Erythroblast (primary cell): ENCODE data around the gene SLC40A1.
"Not testable (repeated sequence)": the region's sequence is repeated elsewhere in the genome, so short reads cannot be mapped to it uniquely, and the experiment has no call there.

ENCODE experiments used
- DNase-seq, 2 experiments: peaks; one replicate each; lab custom pipeline; 2025; lab: John Stamatoyannopoulos, UW
- GATA1 ChIP-seq: IDR thresholded peaks from 2 replicates; pipeline ENCODE4 v1.6.1; 2011; ENCODE audit warnings: low read depth, mild to moderate bottlenecking, control low read depth, low read length, moderate library complexity
- POLR2A ChIP-seq: IDR thresholded peaks from 2 replicates; pipeline ENCODE4 v1.6.1; 2011; ENCODE audit warnings: mild to moderate bottlenecking, low read length

SLC40A1 gene

DNA sequence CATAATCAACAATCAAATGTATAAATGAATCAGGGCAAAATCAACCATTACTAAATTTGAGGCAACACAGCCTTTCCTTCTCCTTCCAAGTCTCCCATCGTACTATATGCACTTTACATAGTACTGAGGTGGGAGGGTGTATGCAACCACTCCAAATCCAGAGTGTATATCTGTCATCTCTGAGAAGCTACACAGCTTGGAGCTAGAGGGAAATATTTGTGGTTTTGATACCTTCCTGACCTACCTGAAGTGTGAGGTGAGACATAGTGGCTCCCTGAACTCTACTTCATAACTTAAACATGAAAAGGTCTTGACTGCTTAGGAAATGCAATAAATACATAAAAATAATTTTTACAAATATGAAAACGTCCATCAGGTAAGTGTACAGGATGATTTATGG, 30.1 kb upstream of the SLC40A1 start:
- TF ChIP-seq GATA1, result no peak
- DNase-seq, result no peak

DNA sequence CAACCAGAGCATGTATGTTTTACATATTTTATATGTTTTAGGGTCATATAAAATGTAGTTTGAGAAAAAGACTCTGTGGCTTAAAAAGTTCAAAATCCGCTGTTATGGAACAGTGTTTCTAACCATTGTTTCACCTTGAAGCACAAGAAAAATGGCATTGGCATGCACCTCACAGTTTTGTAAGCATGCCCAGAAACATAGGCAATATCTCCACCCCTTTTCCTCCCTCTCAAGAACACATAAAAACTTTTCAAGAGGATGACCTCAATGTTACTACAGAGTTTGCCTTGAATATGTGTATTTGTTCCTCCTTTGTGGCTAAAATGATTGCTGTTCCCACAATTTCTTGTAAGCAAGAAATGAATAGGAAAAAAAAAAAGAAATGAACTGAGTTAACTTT, 29.3 kb upstream of the SLC40A1 start:
- no peak for DNase-seq
- TF ChIP-seq POLR2A (no peak), GATA1 (no peak)

DNA sequence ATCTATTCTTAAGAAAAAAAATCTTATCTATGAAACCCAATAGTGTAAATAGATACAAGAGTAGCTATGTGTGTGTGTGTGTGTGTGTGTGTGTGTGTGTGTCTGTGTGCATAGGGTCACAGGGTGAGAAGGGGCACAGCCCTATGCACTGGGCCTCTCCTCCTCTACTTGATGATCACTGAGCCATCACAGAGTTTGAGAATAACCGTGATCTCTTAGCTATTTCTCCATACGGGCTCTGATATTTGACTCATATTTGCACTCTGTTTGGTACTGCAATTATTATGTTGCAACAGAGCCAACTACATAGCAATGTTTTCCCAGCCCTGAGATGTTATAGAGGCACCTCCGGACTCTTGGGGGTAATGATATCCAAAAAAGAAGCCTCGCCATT, 28.8 kb upstream of the SLC40A1 start:
- TF ChIP-seq POLR2A (no peak), GATA1 (no peak)
- peak; percentile 26 to 33 for DNase-seq

DNA sequence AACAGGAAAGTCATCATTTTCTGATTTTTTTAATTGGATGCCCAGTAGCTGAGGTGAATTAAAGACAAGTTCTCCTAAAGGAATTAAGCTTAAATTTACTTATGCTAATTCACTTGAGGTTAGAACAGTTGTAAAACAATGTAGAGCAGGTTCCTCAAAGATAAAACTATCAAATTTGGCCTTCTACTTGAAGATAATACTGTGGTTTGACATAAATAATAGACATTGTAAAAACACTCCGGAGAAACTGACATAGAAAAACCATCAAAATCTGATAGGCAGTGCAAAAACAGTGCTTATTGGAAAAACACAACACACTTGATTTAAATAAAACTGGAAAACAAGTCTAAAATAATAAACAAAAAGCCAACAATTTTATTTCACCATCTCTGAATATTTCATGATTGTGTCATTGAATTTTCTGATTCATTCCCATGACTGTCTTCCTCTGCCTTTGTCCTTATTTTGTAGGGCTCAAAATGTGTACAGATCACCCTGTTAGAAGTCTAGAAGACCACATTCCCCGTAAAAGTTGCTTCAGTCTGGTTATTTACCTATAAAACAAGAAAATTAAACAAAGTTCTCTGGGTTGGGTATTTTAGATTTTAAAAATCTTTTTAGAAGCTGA, 28.3 kb upstream of the SLC40A1 start:
- DNase-seq, result peak in 1 of 2 experiments; percentile 16
- TF ChIP-seq GATA1, result no peak
- no peak for TF ChIP-seq POLR2A

DNA sequence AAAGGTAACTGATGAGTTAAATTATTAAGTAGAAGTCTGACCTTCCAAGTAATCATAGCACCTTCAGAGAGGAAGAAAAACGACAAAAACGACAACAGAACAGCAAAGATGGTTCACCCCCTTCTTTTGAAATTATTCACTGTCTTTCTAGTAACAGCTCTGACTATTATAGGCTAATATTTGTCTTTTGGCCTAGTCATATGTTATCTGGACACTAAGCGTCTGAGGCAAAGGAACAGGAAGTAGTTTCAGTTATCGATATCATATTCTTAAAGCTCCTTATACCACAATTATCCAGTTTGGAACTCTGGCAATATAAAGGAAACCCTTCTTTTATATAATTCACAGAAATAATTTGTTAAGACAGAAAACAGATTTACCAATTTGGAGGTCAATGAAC, 27.6 kb upstream of the SLC40A1 start:
- peak; percentile 28 to 41 for DNase-seq
- no peak for TF ChIP-seq GATA1
- no peak for TF ChIP-seq POLR2A

DNA sequence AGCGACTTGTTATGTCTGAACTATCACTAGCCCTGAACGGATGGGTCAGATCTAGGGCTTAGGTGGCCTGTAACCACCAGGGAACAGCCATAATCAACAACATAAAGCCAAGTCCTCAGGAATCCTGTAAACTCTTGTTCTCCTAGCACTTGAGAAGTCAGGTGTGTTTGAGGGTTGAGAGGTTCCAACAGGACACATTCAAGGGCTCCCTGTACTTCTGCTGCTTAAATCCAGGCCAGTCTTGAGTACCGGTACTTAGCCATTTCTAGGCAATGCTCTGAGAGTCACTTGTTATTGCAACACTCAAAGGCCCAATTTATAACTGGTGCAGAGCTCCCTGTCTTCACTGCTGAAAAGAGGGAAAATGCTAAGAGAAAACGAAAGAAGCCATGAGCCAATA, 21.6 kb upstream of the SLC40A1 start:
- DNase-seq, result no peak
- TF ChIP-seq POLR2A (no peak), GATA1 (no peak)

DNA sequence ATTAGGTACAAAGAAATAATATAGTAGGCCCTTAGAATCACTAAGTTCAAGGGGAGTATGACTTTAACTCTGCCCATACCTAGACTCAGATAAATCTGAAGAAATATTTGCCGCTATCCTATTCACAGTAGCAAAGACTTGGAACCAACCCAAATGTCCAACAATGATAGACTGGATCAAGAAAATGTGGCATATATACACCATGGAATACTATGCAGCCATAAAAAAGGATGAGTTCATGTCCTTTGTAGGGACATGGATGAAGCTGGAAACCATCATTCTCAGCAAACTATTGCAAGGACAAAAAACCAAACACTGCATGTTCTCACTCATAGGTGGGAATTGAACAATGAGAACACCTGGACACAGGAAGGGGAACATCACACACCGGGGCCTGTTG, 21.1 kb upstream of the SLC40A1 start:
- DNase-seq, result not testable (repeated sequence)

DNA sequence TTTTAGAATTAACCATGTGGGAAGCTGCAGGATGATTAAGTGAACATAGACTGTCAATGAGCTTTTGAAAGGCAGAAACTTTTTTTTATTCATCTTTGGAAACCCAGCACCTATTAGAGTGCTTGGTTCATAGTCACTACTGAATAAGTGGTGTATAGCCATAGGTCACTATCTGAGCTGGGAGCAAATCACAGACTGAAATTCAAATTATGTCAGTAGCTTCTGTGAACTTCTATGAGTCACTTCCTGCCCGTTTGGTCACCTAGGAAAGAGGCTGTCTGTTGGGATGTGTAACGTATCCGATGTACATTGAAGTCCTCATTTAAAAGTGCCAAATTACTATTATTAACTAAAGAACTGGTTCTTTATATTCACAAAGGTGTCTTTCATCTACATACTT, 20.5 kb upstream of the SLC40A1 start:
- no peak for TF ChIP-seq GATA1
- TF ChIP-seq POLR2A, result no peak
- DNase-seq, result no peak

DNA sequence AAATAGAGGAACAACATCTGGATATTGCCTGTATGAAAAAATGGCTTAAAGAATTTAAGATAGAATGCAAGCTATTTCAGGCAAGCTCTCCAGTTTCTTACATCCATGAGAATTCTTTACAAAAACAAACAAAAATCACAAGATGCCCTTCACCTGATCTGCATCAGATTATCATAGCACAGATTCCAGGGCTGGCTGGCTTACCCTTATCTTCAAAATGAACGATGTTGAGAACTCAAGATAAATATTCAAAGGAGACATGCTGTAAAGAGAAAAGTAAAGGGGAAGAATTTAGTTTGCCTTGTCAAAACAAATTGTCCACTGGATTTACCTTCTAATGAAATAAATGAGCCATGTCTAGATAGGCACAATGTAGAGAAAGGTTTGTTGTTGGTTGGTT, 18.7 kb upstream of the SLC40A1 start:
- no peak for TF ChIP-seq GATA1
- TF ChIP-seq POLR2A, result no peak
- no peak for DNase-seq

DNA sequence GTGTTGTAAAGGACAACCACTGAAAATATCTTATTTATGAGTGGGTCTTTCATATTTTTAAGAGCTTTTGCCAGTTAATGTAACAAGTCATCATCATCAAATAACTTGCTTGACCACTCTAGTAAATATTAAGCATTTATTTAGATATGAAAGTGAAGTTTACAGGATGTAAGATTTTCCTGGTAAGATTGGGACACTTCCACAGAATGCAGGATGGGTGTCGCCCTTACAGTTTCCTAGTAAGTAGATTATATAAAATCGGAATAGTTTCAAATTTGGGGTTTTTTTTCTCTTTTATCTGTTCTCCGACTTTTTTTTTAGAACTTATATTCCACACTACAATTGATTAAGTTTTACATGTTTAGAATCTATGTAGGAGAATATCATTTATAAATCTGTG, 14.8 kb upstream of the SLC40A1 start:
- peak; percentile 35 to 44 for DNase-seq

DNA sequence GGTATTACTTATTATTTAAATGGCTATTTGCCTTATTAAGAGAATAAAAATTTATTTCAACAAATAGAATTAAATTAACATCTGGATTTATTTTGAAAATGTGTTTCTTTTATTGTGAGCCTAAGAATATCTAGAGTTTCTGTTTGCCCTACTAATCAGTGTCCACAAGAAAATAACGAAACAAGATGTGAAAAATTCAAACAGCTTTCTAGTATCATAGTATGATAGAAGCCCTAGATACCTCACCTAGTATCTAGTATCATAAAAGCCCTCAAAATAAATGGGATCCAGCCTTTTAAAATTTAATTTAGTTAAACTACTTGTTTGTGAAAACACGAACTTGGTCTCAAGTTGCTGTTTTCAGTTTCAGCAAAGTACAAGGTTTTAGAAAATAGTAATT, 13.7 kb upstream of the SLC40A1 start:
- TF ChIP-seq POLR2A (no peak), GATA1 (no peak)
- no peak for DNase-seq

More for the DNA sequence above, 14.8 kb upstream of the SLC40A1 start:
- no peak for TF ChIP-seq GATA1
- no peak for TF ChIP-seq POLR2A

DNA sequence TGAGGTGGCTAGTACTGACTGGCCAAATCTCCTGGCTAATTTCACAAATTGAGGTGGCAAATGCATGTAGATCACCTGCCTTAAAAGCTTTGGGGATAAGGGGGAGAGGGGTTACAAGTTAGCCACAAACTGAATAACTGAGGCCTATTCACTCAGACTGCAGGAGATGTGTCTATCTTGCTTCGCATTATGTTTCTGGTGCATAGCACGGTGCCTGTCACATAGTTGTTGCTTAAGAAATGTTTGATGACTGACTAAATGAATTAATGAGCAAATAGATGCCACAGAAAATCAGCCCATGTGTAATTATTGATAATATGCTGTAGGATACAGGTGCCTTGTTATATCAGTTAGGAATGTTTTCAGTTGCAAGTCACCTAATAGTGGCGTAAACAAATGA, 12.5 kb upstream of the SLC40A1 start:
- no peak for TF ChIP-seq GATA1
- TF ChIP-seq POLR2A, result no peak
- DNase-seq, result no peak

DNA sequence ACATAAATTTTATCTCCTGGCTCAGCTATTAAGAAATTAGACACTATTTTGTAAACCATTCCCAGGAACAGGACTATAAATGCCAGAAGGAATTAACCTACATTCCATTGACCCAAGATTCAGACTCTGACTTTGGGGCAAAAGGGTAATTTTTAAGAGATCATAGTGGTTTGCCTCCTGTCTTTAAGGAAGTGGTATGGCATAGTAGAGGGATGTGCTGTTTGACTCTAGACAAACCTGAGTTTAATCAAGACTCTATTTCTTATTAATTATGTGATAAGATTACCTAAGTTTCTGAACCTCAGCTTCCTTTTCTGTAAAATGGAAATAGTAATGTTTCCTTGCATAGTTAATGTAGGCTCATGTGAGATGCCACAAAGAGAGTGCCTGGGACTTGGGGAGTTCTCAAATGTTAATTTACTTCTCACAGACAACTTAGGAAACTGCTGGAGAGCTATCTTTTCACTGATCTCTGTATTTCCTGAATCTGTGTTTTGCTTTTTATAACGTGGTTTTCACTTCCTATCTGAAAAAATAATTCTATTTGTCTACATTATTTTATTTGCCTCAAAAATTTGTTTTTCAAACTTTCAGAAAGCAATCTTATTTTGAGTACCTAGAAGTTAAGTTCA, 11.9 kb upstream of the SLC40A1 start:
- DNase-seq, result no peak
- TF ChIP-seq POLR2A, result no peak
- TF ChIP-seq GATA1, result no peak

DNA sequence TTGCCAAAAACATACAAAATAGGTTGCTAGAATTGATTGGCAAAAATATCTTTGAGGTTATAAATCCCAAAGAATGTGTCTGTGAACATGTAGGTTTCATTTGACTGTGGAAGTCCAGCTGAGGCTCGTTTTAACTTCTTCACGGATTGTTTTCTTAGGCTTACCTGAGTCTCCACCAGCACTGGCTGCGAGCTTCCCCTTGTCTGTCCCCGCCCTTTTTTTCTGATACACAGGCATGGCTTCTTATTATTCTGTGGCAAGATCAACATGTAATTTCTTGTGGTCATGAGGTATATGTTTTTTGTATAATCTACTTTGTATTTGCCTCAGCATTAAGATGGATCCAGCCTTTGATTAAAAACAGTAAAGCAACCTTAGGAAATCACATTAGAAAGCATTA, 7.2 kb upstream of the SLC40A1 start:
- no peak for TF ChIP-seq GATA1
- no peak for TF ChIP-seq POLR2A
- DNase-seq, result no peak

DNA sequence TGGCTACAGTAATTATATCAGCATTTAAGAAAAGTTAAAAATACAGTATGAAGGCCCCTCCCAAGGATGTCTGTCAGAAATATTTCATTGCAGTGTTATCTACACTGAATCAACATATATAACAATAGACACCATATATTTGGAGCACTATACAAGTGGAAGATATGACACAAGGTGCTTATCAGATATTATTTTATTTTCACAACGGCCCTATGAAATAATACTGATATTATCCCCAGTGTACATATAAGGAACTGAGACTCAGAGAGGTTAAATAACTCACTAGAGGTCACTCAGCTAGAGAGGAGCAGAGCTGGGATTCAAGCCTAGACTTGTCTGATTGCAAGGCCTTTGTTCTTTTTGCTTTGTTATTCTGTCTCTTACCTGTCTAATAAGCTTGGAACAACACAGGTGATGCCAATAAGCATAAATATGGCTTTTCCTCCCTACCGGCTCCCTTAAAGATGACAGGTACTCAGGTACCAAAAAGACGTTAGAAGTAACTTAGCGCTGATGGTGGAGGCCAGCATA, 4.7 kb upstream of the SLC40A1 start:
- DNase-seq, result peak; percentile 39
- TF ChIP-seq POLR2A (no peak), GATA1 (no peak)
